H54 (cell line): ENCODE data around the gene RASSF4.
"Not testable (repeated sequence)": the region's sequence is repeated elsewhere in the genome, so short reads cannot be mapped to it uniquely, and the experiment has no call there.

Experiments
- DNase-seq: peaks from one replicate; pipeline ENCODE4 v3.0.0; 2011; ENCODE audit warnings: low spot score, mixed read lengths; ENCODE audit not compliant: insufficient read length
- FAIRE-seq: peaks from 3 replicates; lab custom pipeline; 2011; peaks lifted over from hg19 to GRCh38; lab: Jason Lieb, UNC
- POLR2A ChIP-seq: IDR thresholded peaks from 2 replicates; pipeline ENCODE4 v1.6.1; 2011; ENCODE audit warnings: low read depth, mild to moderate bottlenecking, low read length

The RASSF4 gene

DNA sequence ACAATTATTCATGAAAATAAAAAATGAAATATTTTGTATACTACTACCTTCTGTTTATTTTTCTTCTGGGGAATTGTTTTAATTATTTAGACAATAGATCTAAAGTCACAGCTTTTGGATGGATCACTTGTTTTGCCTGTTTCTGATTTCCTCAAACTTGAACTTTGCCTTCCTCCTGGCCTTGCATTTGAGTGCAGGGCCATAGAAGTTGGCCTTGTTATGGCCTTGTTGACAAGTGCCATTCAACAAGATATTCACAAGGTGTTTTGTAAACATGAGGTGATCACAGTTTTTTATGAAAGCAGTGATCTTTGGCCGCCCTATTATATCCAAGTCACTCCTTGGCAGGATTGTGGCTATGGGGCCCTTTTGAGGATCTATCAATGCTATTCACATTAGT is 45.7 kb downstream of the RASSF4 start:
- no peak for TF ChIP-seq POLR2A
- no peak for DNase-seq
- no peak for FAIRE-seq

DNA sequence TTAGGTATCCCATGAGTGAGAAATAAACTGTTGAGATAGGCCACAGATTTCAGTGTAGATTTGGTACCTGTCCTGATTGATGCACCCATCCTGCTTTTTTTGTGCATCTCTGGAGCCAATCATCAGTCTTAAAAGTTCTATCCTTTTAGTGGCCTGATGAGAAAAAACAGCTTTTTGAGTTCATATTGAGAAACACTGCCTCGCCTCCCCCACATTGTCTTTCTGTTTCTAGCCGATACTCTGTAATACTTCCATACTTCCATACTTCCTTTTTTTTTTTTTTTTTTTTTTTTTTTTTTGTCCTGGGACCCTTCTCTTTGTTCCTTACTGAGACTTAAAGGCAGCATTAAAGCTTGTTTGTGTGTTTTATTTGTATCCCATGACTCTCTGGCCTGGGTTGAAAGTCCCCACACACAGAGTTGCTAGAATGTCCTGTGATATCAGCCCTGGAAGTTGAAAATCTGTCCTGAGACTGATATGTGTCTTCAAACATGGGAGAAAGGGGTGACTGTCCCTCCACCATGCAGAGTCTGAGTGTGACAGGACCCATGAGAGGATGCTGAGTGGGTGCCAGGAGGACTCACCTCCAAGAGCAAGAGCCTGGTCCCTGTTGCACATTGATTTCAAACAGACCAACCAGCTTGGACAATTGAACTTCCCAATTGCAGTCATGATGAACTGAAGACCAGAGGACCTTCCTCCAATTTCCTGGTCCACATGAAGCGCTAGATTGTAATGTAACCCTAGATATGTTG is 46.9 kb downstream of the RASSF4 start:
- TF ChIP-seq POLR2A, result no peak
- DNase-seq (no peak), FAIRE-seq (no peak)

DNA sequence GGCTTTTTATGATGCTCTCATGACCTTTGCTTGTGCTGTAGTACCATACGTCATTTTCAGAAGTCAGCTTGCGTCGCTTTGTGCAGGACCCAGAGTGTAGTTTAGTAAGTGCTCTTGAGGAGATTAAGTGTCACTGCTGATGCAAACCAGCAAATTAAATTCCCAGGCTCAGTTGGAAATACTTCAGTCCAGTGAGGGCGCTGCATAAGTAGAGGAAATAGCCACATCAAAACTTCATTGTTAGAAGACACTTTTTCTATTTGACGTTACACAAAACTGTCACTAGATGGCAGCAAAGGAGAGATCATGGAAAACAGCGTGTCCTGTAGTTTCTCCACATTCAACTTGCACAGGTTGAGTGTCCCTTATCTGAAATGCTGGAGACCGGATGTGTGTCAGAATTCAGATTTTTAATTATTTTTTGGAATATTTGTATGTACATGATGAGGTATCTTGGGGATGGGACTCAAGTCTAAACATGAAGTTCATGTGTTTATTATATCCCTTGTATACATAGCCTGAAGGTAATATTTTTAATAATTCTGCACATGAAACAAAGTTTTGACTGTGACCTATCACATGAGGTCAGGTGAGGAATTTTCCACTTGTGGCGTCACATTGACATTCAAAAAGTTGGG is 49.0 kb downstream of the RASSF4 start:
- DNase-seq (peak; percentile 31), FAIRE-seq (peak; percentile 91)
- TF ChIP-seq POLR2A, result no peak

- FAIRE-seq, DNase-seq: not testable (repeated sequence)
Observed at GRCh38 chr10:45014557-45014956, 55.0 kb downstream of the RASSF4 start.

DNA sequence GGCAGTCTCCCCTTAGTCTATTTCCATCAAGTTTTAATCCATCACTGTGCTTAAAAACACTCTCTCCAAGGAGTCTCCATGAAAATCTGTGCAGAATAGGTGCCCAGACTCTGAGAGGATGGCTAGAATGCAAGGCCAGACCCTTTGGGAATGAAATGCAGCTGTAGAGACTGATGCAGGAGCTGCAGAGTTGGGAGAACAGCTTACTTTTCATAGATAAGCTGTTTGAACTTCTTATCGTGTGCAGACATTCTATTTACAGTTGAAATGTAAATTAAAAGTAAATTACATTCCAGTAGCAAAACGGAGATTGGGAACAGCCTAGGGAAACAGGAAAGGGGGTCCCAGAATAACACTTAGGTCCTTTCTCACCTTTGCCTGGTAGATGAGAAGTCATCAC is 56.0 kb downstream of the RASSF4 start:
- TF ChIP-seq POLR2A, result no peak
- no peak for FAIRE-seq
- DNase-seq, result no peak

DNA sequence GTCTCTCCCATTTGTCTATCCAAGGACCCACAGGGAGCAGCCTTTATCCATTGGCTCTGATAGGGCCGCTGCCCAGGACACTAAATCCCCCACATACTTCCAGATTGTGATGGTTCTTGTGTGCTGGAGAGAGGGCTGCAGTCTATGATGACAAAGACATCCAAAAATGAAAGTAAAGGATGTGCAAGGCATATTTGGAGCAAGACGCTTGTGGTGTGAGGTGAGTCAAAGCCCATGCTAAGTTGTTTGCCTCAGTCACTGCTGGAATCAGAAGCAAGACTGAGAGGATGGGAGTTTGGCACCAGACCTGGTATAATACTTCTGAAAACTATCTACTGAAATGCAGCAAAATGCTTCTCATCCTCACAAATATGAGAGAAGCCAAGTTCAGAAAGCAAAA is 63.8 kb downstream of the RASSF4 start:
- no peak for FAIRE-seq
- no peak for DNase-seq
- TF ChIP-seq POLR2A, result no peak

GRCh38 chr10:45034301-45034700 is 74.7 kb downstream of the RASSF4 start:
- DNase-seq (no peak), FAIRE-seq (no peak)
- TF ChIP-seq POLR2A, result no peak

GRCh38 chr10:45035673-45036072 is 76.1 kb downstream of the RASSF4 start:
- DNase-seq (no peak), FAIRE-seq (no peak)
- TF ChIP-seq POLR2A, result no peak

DNA sequence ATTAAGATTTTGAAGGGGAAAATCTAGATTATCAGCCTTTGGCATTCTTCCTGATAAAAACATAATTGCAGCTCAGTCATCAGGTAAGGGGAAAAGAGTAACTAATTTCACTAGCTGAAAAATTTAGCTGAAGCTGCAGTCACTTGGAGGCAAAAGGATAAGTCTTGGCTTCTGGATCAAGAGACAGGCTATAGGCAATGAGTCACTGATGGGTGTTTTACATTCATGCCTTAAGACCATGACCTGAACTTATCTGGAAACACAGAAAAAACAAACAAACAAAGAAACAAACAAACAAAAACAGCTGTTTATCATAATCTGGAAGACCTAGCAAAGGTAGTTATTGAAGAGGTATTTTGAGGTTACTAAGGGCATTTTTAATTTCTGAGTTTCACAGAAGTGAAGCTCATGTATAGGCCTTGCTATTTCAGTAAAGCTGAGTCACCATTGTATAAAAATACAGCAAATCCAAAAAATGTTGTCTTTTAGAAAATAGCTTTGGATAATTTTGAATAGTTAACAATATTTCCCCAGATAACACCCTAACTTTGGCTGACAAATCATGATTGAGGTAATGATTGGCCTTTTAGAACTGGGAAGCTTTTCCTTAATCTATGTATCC is 81.4 kb downstream of the RASSF4 start:
- DNase-seq (no peak), FAIRE-seq (no peak)
- TF ChIP-seq POLR2A, result no peak

DNA sequence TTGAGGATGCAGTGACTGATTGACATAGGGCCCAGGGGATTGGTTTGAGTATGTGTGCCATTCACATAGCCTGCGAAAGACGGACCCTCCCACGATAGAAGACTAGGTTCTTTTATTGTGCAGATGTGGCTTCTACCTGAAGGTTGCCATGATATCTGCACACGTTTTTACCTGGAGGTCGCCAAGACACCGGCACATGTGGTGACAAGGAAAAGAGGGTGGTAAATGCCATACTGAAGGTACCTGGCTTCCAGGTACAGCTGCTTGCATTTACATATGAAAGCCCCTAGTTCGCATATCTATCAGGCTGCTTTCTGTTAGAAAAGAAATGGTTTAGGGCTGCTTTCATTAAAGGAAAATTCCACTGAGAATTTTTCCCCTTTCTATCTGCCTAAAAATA is 84.7 kb downstream of the RASSF4 start:
- TF ChIP-seq POLR2A, result no peak
- FAIRE-seq (no peak), DNase-seq (no peak)
